ENCODE data around the gene THAP7.

The THAP7 gene

GRCh38 chr22:20993304-20994127 is 8.4 kb downstream of the THAP7 start:
- DNase-seq, result no peak

GRCh38 chr22:20992456-20993303 is 9.2 kb downstream of the THAP7 start:
- no peak for DNase-seq

GRCh38 chr22:20992056-20992442 is 9.9 kb downstream of the THAP7 start:
- no peak for DNase-seq

- DNase-seq, result no peak
Measured at GRCh38 chr22:20991252-20992055, 10.5 kb downstream of the THAP7 start.

GRCh38 chr22:20990184-20991180 is 11.4 kb downstream of the THAP7 start:
- no peak for DNase-seq

- DNase-seq, result no peak
Measured at GRCh38 chr22:20989323-20990138, 12.4 kb downstream of the THAP7 start.

GRCh38 chr22:20988573-20989322 is 13.2 kb downstream of the THAP7 start:
- DNase-seq, result no peak

- no peak for DNase-seq
Measured at GRCh38 chr22:20987375-20987774, 14.5 kb downstream of the THAP7 start.

GRCh38 chr22:20986365-20986764 is 15.6 kb downstream of the THAP7 start:
- DNase-seq, result no peak

GRCh38 chr22:20985720-20986119 is 16.2 kb downstream of the THAP7 start:
- DNase-seq, result no peak

- DNase-seq, result no peak
Measured at GRCh38 chr22:20983081-20983771, 18.7 kb downstream of the THAP7 start.

GRCh38 chr22:20982563-20982882 is 19.4 kb downstream of the THAP7 start:
- DNase-seq, result no peak

- DNase-seq, result peak; percentile 83
Measured at GRCh38 chr22:20981787-20982562, 19.9 kb downstream of the THAP7 start, which contains the start of gene LZTR1. TSS of gene LZTR1 (plus strand) at chr22:20982297. CDS start at chr22:20982372, 75 bp downstream.

- no peak for DNase-seq
Measured at GRCh38 chr22:20980938-20981722, 20.8 kb downstream of the THAP7 start.

GRCh38 chr22:20980523-20980922 is 21.4 kb downstream of the THAP7 start:
- no peak for DNase-seq

- DNase-seq, result no peak
Measured at GRCh38 chr22:20979940-20980453, 21.9 kb downstream of the THAP7 start.

- peak; percentile 73 for DNase-seq
Measured at GRCh38 chr22:20979243-20979809, 22.6 kb downstream of the THAP7 start.
